Testis (tissue), 3 donors: Measurements from ENCODE around the gene NNAT. TPM values are rescaled to one million over a fixed set of nuclear protein-coding genes. Genes with fewer than 3 reads are reported as not detected.

Source experiments
- DNase-seq: peaks from one replicate; pipeline ENCODE4 v3.0.0-alpha.2; 2019
- H3K27ac ChIP-seq, 2 donors: fragments of 200-600 bp; sonication (generic); one replicate each; pipeline ENCODE4 v1.5.1; 2019
- H3K27me3 ChIP-seq: fragments of 200-600 bp; sonication (generic); one replicate; pipeline ENCODE4 v1.5.1; 2019
- H3K36me3 ChIP-seq: fragments of 200-600 bp; sonication (generic); one replicate; pipeline ENCODE4 v1.5.1; 2017; ENCODE audit warnings: low read depth; ENCODE audit errors: missing control alignments
- H3K4me1 ChIP-seq: fragments of 200-600 bp; sonication (generic); one replicate; pipeline ENCODE4 v1.5.1; 2019
- H3K4me3 ChIP-seq, 2 donors: fragments of 200-600 bp; sonication (generic); one replicate each; pipeline ENCODE4 v1.5.1; 2017 to 2019
- H3K9me3 ChIP-seq: fragments of 200-600 bp; sonication (generic); one replicate; pipeline ENCODE4 v1.5.1; 2017
- POLR2A ChIP-seq: fragments of 450-650 bp; IDR thresholded peaks from one replicate; pipeline ENCODE4 v1.6.1; 2017; ENCODE audit warnings: antibody characterized with exemption, mild to moderate bottlenecking, moderate library complexity
- WGBS, 2 donors: methylation state at CpG; one replicate each; pipeline ENCODE4 v1.1.5; 2018; 5-methylcytosine and 5-hydroxymethylcytosine counted together
- intact Hi-C: fragments of 100-400 bp; cut with DNase I; formaldehyde crosslinking; loops from one replicate; pipeline ENCODE4 v1.15.1; 2023; ENCODE audit warnings: low total_unique reads
- polyA plus RNA-seq: library from polyadenylated mRNA; stranded (reverse); fragments of 350-450 nt; fragmentation: Illumina TruSeq; extraction: RNeasy Lipid Tissue Mini Kit (QIAGEN cat#74804); gene quantifications from one replicate; pipeline ENCODE4 v1.2.3, GENCODE V29; 2014; ENCODE audit warnings: low read depth, low replicate concordance; ENCODE audit not compliant: insufficient read depth
- total RNA-seq, 2 donors: library from RNA; depleted of rRNA; stranded (reverse); fragments of >200 nt; gene quantifications; one replicate each; pipeline ENCODE4 v1.2.3, GENCODE V29; 2016
- TF ChIP-seq, protein P1 (sequence below), 3 experiments: fragments of 450-650 bp in 2 of 3; fragments of 200-600 bp in 1 of 3; sonication (generic) in 1 of 3; IDR thresholded peaks; one replicate each; pipeline ENCODE4 v1.5.1; 2016 to 2019; ENCODE audit warnings: antibody characterized with exemption in 3 of 3, mild to moderate bottlenecking in 2 of 3, moderate library complexity in 1 of 3

NNAT gene
- total and polyA plus RNA-seq, 3 donors from 2014 or later: 6.1 to 8.7 (median 6.2) TPM

DNA sequence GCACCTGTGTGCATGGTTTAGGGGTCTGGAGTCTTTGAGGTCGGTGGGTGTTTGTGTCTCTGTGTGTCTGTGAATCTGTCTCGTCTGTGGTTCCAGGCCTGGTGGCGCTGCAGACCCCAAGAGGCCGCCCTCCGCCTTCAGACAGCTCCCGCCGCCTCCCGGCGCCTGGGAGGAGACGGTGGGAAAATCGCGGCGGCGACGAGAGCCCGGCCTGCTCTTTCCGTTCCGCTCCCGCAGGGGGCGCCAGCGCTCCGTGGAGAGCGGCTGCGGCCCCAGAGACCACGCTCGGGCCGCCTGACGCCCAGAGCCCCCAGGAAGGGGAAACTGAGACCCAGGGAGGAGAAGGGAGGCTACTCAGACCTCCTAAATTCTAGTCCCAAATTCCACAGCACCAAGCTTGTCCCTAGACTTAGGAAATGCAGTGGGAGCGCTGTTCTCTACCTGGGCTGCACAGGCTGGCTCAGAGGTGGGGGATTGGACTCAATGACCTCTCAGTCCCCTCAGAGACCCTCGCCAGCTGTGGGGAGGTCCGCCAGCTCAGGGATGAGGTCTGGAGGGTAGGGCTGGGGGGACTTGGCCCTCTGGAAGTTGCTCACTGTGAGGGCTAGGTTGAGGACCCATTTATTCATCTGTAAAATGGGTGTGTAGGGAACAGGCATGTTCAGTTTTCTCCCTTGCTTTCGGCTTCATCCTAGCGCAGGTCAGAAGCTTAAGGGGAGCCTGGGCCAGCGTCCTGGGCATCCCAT, 43.5 kb downstream of the NNAT start:
- WGBS, 2 donors: 9 to 40% methylated on average over 6 to 34 of the region's 34 CpGs
- Histone ChIP-seq H3K27ac (no peak overlapping the region), H3K9me3 (no peaks in the 10 kb centered on the region), H3K4me3 (peak overlapping the region; percentile 7 to 25), H3K27me3 (no peaks in the 10 kb centered on the region), H3K36me3 (no peaks in the 10 kb centered on the region), H3K4me1 (no peaks in the 10 kb centered on the region)
- DNase-seq: peak; percentile 69
- TF ChIP-seq, protein P1, sequence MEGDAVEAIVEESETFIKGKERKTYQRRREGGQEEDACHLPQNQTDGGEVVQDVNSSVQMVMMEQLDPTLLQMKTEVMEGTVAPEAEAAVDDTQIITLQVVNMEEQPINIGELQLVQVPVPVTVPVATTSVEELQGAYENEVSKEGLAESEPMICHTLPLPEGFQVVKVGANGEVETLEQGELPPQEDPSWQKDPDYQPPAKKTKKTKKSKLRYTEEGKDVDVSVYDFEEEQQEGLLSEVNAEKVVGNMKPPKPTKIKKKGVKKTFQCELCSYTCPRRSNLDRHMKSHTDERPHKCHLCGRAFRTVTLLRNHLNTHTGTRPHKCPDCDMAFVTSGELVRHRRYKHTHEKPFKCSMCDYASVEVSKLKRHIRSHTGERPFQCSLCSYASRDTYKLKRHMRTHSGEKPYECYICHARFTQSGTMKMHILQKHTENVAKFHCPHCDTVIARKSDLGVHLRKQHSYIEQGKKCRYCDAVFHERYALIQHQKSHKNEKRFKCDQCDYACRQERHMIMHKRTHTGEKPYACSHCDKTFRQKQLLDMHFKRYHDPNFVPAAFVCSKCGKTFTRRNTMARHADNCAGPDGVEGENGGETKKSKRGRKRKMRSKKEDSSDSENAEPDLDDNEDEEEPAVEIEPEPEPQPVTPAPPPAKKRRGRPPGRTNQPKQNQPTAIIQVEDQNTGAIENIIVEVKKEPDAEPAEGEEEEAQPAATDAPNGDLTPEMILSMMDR (IDR thresholded peaks at IDR 0.05): peak; percentile 53 to 90 (median 77)
- no peak for TF ChIP-seq POLR2A
- intact Hi-C loops: loop anchor here (10.0 kb wide), 1 partner anchor 430 kb away; no protein-coding TSS in a partner anchor

DNA sequence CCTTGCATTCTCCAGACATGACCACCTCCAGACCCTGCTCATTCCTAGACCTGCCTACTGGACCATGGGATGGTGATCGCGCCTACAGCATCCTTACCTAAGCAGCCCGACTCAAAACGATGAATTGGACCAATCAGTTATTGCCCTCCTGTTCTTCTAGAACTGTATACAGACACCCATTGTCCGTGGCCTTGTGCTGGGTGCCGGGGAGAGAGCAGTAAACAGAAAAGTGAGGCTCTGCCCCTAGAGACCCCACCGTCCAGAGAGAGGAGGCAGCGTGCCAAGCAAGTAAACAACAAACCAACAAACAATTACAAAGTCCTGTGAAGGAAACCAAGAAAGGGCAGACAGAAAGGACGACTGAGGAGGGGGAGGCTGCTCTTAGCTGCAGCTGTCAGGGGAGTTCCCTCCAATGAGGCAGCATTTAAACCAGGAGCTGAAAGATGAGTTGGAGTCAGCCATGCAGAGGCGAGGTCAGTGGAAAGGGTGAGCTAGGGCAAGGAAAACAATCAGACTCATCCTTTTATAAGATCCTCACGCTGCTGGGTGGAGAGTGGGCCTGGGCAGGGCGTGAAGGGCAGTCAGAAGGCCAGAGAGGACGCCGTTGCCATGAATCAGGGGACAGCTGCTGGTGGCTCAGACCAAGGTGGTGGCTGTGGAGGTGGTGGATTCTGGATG, 44.2 kb downstream of the NNAT start:
- TF ChIP-seq POLR2A: no peak
- TF ChIP-seq, protein P1 (IDR thresholded peaks at IDR 0.05): no peak
- Histone ChIP-seq H3K27me3 (no peaks in the 10 kb centered on the region), H3K9me3 (no peaks in the 10 kb centered on the region), H3K4me3 (no peak overlapping the region), H3K36me3 (no peaks in the 10 kb centered on the region), H3K4me1 (no peaks in the 10 kb centered on the region), H3K27ac (no peak overlapping the region)
- intact Hi-C loops: loop anchor here (10.0 kb wide), 1 partner anchor 430 kb away; no protein-coding TSS in a partner anchor
- 60 to 65% methylated on average over 14 of the region's 14 CpGs for WGBS, 2 donors
- DNase-seq: peak; percentile 12

DNA sequence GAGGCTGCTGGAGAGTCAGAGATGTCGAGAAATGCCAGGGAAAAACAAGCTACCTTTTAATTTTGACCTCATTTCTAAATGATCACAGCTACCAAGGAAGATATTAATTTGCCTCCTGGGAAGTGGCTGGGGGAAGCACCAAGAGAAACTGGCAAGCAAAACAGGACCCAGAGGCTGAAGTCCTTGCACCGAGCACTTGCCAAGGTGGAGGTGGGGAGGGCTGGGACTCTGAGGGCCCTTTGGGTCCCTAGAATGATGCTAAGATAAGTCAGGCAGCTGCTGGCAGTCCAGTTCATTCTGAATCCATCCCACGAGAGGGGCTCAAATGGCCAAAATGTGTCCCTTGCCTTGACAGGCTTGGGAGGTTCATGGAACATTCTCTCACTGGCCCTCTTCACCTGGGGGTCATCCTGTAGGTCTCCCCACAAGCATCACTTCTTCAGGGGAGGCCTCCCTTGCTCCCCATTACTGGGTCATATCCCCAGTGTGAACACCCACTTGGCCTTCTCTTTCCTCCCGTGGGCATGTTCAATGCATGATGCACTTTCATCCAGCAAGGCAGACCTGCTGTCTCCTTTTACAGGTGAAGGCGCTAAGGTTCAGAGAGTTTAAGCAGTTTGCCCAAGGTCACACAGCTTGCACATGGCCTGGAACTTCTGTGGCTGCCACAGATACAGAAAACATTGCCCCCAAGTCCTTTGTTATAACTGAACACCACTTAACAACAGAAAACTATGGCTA, 45.7 kb downstream of the NNAT start:
- intact Hi-C loops: loop anchor here (10.0 kb wide), 1 partner anchor 428 kb away; no protein-coding TSS in a partner anchor
- DNase-seq: peak; percentile 9
- no peaks in the 10 kb centered on the region for H3K9me3 ChIP-seq
- WGBS, 2 donors: 64 to 78% methylated on average over 5 of the region's 5 CpGs
- TF ChIP-seq, protein P1 (IDR thresholded peaks at IDR 0.05): no peak
- no peak for TF ChIP-seq POLR2A
- no peak overlapping the region for H3K27ac ChIP-seq
- no peaks in the 10 kb centered on the region for H3K36me3 ChIP-seq
- H3K4me3 ChIP-seq: no peak overlapping the region
- no peaks in the 10 kb centered on the region for H3K27me3 ChIP-seq
- no peaks in the 10 kb centered on the region for H3K4me1 ChIP-seq

DNA sequence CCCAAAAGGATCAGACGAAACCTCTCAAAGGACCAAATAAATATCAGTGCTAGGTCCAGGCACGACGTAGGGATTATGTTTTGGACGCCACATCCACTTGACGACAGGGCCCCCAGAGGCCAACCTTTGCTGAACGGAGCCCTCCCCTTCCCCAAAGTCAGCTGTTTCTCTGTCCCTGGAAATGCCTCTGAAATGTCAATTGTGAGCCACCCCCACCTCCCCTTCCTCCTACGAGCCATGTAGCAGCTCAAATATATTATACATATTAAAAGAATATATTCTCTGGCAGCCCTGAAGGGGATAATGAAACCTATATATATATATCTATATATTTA, 46.2 kb downstream of the NNAT start:
- H3K27me3 ChIP-seq: no peaks in the 10 kb centered on the region
- intact Hi-C loops: loop anchor here (10.0 kb wide), 1 partner anchor 428 kb away; no protein-coding TSS in a partner anchor
- 51 to 52% methylated on average over 7 of the region's 7 CpGs for WGBS, 2 donors

More for the DNA sequence above, 46.2 kb downstream of the NNAT start:
- Histone ChIP-seq H3K27ac (no peak overlapping the region), H3K36me3 (no peaks in the 10 kb centered on the region), H3K4me1 (no peaks in the 10 kb centered on the region), H3K4me3 (no peak overlapping the region), H3K9me3 (no peaks in the 10 kb centered on the region)
- peak; percentile 6 for DNase-seq
- TF ChIP-seq, protein P1 (IDR thresholded peaks at IDR 0.05): no peak
- no peak for TF ChIP-seq POLR2A
